GM20431 (cell line): ENCODE data around the gene KLC4.

Experiments used
- in situ Hi-C: fragments of 300-500 bp; cut with MseI, MboI; formaldehyde crosslinking; loops from one replicate; pipeline ENCODE4 v1.15.0; 2020; ENCODE audit warnings: low sequenced_read_pairs; ENCODE audit not compliant: unreplicated experiment

Gene KLC4

GRCh38 chr6:43059168-43060033, at the start of gene KLC4, which contains the start of gene MRPL2:
TSS of gene KLC4 (plus strand) at chr6:43059631. CDS start at chr6:43061336, 1,705 bp downstream.
TSS of gene MRPL2 (minus strand) at chr6:43059434. CDS start at chr6:43059381, 53 bp downstream.
- in situ Hi-C loops: no loop called here

- in situ Hi-C loops: no loop called here
These were observed 48.2 kb upstream of the KLC4 start for GRCh38 chr6:43011207-43011606.

GRCh38 chr6:43012364-43012763, 47.1 kb upstream of the KLC4 start:
- in situ Hi-C loops: no loop called here

- in situ Hi-C loops: no loop called here
These were observed 46.2 kb upstream of the KLC4 start for GRCh38 chr6:43013097-43013842.

- in situ Hi-C loops: no loop called here
These were observed 45.5 kb upstream of the KLC4 start, which contains the start of the genes KLHDC3 and MEA1 for GRCh38 chr6:43013843-43014433. TSS of gene KLHDC3 (plus strand) at chr6:43014249. CDS start at chr6:43017193, 2,944 bp downstream. TSS of gene MEA1 (minus strand) at chr6:43013946. CDS start at chr6:43013813, 133 bp downstream.

GRCh38 chr6:43014434-43014909, 45.0 kb upstream of the KLC4 start:
- in situ Hi-C loops: no loop called here

GRCh38 chr6:43016176-43016942, 43.1 kb upstream of the KLC4 start:
- in situ Hi-C loops: no loop called here

- in situ Hi-C loops: no loop called here
These were observed 42.5 kb upstream of the KLC4 start for GRCh38 chr6:43016943-43017334.

- in situ Hi-C loops: no loop called here
These were observed 40.3 kb upstream of the KLC4 start for GRCh38 chr6:43019152-43019551.

- in situ Hi-C loops: no loop called here
These were observed 39.3 kb upstream of the KLC4 start for GRCh38 chr6:43020052-43020705.

- in situ Hi-C loops: no loop called here
These were observed 38.6 kb upstream of the KLC4 start for GRCh38 chr6:43020847-43021246.

GRCh38 chr6:43021270-43022047, 38.0 kb upstream of the KLC4 start, which contains the start of gene RRP36:
TSS of gene RRP36 (plus strand) at chr6:43021623. CDS start at chr6:43021655, 32 bp downstream.
- in situ Hi-C loops: no loop called here

- in situ Hi-C loops: no loop called here
These were observed 35.0 kb upstream of the KLC4 start for GRCh38 chr6:43024436-43024835.

GRCh38 chr6:43026365-43026764, 33.1 kb upstream of the KLC4 start:
- in situ Hi-C loops: no loop called here

- in situ Hi-C loops: no loop called here
These were observed 30.3 kb upstream of the KLC4 start for GRCh38 chr6:43029120-43029519.

- in situ Hi-C loops: no loop called here
These were observed 27.1 kb upstream of the KLC4 start for GRCh38 chr6:43032326-43032725.

- in situ Hi-C loops: no loop called here
These were observed 25.8 kb upstream of the KLC4 start for GRCh38 chr6:43033496-43034189.

GRCh38 chr6:43034190-43034525, 25.3 kb upstream of the KLC4 start:
- in situ Hi-C loops: no loop called here
